GM18519 (cell line): Measurements from ENCODE around the gene PIGX.
"Not testable (repeated sequence)": the region's sequence is repeated elsewhere in the genome, so short reads cannot be mapped to it uniquely, and the experiment has no call there.

ENCODE experiments used
- ATAC-seq: cut with Tn5 transposase; IDR thresholded peaks from one replicate; pipeline ENCODE4 v1.9.1; 2021; ENCODE audit warnings: mild to moderate bottlenecking, moderate library complexity; ENCODE audit not compliant: unreplicated experiment, low FRiP score

Gene PIGX

GRCh38 chr3:196700801-196701200 lies 11.4 kb upstream of the PIGX start:
- no peak for ATAC-seq

GRCh38 chr3:196706327-196706726 lies 5.8 kb upstream of the PIGX start:
- no peak for ATAC-seq

- ATAC-seq: no peak
These were observed 5.4 kb upstream of the PIGX start for GRCh38 chr3:196706731-196707130.

GRCh38 chr3:196707566-196707965 lies 4.6 kb upstream of the PIGX start:
- ATAC-seq: no peak

GRCh38 chr3:196708467-196708866 lies 3.7 kb upstream of the PIGX start:
- ATAC-seq: no peak

- ATAC-seq: peak; percentile 31
These were observed 587 bp downstream of the PIGX start for GRCh38 chr3:196712514-196713413.

GRCh38 chr3:196717162-196717561 lies 5.0 kb downstream of the PIGX start:
- ATAC-seq: not testable (repeated sequence)

GRCh38 chr3:196721097-196721496 lies 8.9 kb downstream of the PIGX start:
- ATAC-seq: no peak

GRCh38 chr3:196726788-196727675 lies 14.9 kb downstream of the PIGX start:
- no peak for ATAC-seq

- no peak for ATAC-seq
These were observed 23.6 kb downstream of the PIGX start for GRCh38 chr3:196735751-196736150.

- no peak for ATAC-seq
These were observed 24.6 kb downstream of the PIGX start for GRCh38 chr3:196736670-196737374.

GRCh38 chr3:196737655-196738054 lies 25.5 kb downstream of the PIGX start:
- no peak for ATAC-seq

GRCh38 chr3:196739671-196740480 lies 27.7 kb downstream of the PIGX start, which contains the start of gene PAK2:
TSS of gene PAK2 (plus strand) at chr3:196739857. CDS start at chr3:196782647, 42,790 bp downstream.
- ATAC-seq: peak; percentile 75

- no peak for ATAC-seq
These were observed 28.5 kb downstream of the PIGX start for GRCh38 chr3:196740481-196741248.

- no peak for ATAC-seq
These were observed 29.2 kb downstream of the PIGX start for GRCh38 chr3:196741249-196741889.

GRCh38 chr3:196743569-196743968 lies 31.4 kb downstream of the PIGX start:
- not testable (repeated sequence) for ATAC-seq

GRCh38 chr3:196749125-196749524 lies 36.9 kb downstream of the PIGX start:
- no peak for ATAC-seq

- ATAC-seq: no peak
These were observed 41.0 kb downstream of the PIGX start for GRCh38 chr3:196753201-196753600.
